Measurements from ENCODE around the gene GSTM1.
A peak's percentile ranks its signal among the peaks of the same experiment; 100 is the strongest.

GSTM1 gene

GRCh38 chr1:109739738-109740614 lies 52.4 kb downstream of the GSTM1 start:
- Mint-ChIP-seq H3K4me1 (ENCODE audit: low read depth) (peaks cover 17% of the 10 kb centered on the region), H3K9me3 (no peaks in the 10 kb centered on the region), H3K4me3 (peak overlapping the region; percentile 82), H3K27me3 (peaks cover 49% of the 10 kb centered on the region), H3K36me3 (ENCODE audit: low read depth) (no peaks in the 10 kb centered on the region), H3K27ac (peak overlapping the region; percentile 47)
- intact Hi-C loops (cut with micrococcal nuclease) = no loop called here

- Mint-ChIP-seq H3K4me1 (ENCODE audit: low read depth) (peaks cover 17% of the 10 kb centered on the region), H3K9me3 (no peaks in the 10 kb centered on the region), H3K27me3 (peaks cover 54% of the 10 kb centered on the region), H3K36me3 (ENCODE audit: low read depth) (no peaks in the 10 kb centered on the region), H3K27ac (peak within 1 kb of the TSS; percentile 47), H3K4me3 (peak within 1 kb of the TSS; percentile 82)
- intact Hi-C loops (cut with micrococcal nuclease) = no loop called here
These were observed 53.2 kb downstream of the GSTM1 start, which contains the start of gene GSTM3 for GRCh38 chr1:109740615-109741373. Gene GSTM3 (minus strand): TSS chr1:109741038. CDS start chr1:109740287, 751 bp downstream.

Measured in dendritic cell treated with granulocyte-macrophage colony-stimulating factor and Interleukin-4, amounts not matched to agents 40 ng/mL and 50 ng/mL, for 4 days (primary cell).